Tongue (tissue), 2 donors: Measurements from ENCODE around the gene FAM83C. TPM values are rescaled to one million over a fixed set of nuclear protein-coding genes. Genes with fewer than 3 reads are reported as not detected.

Experiments
- DNase-seq: peaks from one replicate; pipeline ENCODE4 v3.0.0-alpha.2; 2015
- total RNA-seq: library from RNA; depleted of rRNA; stranded (reverse); fragments of >200 nt; gene quantifications from one replicate; pipeline ENCODE4 v1.2.3, GENCODE V29; 2014

The FAM83C gene
- total RNA-seq, 1 donor from 2014 or later = 2.2 TPM

DNA sequence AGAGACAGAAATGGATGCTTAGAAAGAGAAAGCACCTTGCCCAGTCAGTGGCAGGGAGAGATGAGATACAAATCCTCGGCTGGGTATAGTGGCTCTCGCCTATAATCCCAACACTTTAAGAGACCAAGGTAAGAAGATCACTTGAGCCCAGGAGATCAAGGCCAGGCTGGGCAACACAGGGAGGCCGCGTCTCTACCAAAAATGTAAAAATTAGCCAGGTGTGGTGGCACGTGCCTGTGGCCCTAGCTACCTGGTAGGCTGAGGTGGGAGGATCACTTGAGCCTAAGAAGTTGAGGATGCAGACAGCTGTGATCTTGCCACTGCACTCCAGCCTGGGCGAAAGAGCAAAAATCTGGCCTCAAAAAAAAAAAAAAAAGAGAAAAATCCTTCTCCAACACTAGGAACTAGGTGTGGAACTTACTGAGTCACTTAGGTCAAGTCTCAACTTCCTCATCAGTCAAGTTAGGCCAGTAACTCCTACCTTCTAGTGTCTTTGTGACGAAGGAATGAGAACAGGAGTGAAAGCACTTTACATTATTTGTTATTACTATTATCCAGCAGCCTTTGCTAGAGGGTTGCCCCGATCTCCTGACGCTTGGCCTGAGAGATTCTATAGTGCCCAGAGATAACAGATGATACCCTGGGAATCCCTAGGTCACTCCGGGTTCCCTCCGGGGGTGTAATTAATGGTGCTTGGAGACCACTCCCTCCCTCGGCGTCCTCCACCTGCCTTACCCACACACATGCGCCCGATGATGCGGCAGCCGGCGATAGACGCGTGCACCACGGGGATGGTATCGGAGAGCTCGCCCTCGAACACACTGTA lies 8.6 kb downstream of the FAM83C start:
- no peak for DNase-seq

DNA sequence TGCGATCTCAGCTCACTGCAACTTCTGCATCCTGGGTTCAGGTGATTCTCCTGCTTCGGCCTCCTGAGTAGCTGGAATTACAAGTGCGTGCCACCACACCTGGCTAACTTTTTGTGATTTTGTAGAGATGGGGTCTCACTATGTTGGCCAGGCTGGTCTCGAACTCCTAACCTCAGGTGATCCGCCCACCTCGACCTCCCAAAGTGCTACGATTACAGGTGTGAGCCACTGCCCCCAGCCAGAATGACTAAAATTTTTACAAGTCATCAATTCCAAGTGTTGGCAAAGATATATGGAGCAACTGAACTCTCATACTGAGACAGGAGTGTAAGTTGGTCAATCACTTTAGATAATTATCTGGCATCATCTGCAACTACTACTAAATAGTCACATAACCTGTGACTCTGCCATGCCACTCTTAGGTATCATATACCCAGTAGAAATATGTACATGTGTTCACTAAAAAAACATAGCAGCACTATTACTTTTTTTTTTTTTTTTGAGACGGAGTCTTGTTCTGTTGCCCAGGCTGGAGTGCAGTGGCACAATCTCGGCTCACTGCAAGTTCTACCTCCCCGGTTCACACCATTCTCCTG lies 10.6 kb downstream of the FAM83C start:
- DNase-seq = no peak

DNA sequence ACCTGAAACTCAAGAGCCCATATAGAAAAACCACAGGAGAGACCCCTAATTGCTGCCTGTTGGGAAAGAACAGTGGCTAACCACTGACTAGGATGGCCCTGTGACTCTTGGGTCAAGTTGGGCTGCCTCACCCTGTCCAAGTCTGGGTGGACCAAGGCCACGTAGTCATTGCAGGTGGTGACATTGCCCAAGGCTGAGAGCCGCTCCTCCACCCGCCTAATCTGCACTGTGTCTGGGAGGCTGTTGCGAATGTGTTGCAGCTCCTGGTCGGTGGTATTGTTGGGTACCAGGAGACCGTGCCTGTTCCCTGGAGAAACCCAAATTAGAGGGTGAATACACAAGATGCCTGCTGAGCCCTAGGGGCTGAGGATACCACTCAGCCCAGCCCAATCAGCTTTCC lies 11.7 kb downstream of the FAM83C start:
- DNase-seq = no peak

DNA sequence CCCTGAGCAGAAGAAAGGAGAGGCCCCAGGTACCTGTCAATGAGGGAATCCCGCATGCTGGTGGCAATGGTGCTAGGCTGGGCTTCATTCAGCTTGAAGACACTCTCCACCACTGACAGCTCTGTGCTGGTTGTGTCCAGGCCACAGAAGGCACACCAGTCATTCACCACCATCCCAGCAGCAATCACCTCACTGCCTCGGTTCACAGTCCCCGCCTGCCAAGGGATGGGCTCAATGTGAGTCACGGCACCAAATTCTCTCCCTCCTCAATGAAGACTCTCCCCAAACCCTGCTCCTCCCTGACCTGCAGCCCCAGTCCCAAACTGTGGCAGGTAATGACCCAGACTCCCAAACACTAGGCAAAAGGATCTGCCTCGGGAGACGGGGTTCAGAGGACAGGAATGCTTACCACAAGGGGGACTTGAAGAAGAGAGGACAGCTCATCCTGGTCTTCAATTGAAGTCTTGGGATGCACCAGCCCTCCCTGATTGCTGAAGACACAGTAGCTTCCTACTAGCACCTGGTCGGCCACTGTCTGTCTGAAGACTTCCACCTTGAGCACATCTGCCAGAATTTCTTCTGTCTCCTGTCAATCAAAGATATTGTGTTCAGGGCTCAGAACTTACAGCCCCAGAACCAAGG lies 12.6 kb downstream of the FAM83C start:
- no peak for DNase-seq

DNA sequence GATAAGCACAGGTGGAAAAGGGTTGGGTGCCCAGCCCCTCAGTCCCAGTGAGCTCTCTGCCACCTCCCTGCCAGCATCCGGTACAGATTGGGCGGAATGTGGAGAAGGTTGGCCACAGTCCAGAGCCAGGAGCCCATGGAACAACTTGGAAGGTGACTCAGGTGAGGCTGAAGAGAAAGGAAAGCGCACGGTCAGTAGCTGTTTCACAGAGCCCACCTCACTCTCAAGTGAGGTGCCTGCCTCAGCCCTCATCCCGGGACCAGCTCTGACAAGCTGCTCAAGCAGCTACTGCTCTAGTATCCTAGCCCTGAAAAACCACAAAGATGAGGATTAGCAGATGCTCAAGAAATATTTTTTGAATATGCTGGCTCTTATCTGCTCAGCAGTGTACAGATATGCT lies 13.2 kb downstream of the FAM83C start:
- DNase-seq = no peak

DNA sequence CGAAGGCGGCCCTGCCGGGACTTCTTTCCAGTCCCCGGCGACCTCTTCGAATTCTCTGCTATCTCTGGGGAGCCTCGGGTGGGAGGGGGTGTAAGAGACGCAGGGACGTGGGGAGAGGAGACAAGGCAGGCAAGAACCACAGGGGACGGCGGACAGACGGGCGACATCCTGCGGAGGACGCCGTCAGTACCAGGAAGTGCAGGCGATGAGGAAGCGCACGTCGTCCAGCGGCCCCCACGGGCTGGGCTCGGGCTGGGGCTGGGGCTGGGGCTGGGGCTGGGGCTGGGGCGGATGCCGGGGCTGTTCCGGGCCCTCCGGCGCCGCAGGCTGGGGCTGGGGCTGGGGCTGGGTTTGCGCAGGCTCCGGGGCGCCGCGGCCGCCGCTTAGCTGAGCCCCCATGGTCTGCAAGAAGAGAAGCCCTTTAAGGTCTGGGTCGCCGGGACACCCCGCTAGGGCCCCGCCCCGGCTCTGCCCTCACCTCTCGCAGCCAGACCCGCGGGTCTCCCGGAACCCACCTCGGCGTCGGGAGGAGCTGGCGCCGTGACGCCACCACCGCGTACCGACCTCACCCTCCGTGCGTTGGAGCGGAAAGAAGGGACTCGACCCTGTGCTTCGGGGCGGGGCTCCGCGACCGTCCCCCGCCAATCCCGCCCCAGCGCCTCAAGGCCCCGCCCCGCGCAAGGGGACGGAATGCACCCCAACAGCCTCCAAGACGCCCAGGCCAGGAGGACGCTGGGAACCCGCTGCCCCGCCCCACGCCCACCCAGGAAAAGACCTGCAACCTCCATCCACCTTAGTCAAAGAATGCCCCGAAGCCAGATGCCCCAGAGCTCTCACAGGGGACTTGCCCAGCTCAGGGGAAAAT lies 14.5 kb downstream of the FAM83C start, which contains the start of gene MMP24OS:
TSS of gene MMP24OS (minus strand) at position 592 of the 865 bp plus-strand sequence. CDS start at position 399, 193 bp downstream.
- DNase-seq = peak; percentile 93

DNA sequence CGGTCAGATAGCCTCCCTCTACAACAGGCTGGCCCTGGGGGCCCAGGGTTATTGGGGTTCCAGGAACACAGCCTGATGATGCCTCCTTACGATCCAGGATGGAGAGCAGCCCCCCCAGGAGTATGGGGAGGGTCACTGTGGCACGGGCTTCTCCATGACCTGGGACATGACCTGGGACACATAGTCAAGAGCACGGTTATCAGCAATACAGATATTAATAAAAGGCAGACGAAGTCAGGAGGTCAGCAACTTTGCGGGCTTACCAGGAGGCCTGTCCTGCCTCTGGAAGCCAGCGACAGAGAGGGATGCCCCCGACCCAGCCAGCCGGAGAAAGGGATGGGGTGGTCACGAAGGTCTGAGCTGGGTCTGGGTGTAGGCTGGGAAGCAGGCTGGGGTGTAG lies 15.1 kb downstream of the FAM83C start:
- DNase-seq = no peak

DNA sequence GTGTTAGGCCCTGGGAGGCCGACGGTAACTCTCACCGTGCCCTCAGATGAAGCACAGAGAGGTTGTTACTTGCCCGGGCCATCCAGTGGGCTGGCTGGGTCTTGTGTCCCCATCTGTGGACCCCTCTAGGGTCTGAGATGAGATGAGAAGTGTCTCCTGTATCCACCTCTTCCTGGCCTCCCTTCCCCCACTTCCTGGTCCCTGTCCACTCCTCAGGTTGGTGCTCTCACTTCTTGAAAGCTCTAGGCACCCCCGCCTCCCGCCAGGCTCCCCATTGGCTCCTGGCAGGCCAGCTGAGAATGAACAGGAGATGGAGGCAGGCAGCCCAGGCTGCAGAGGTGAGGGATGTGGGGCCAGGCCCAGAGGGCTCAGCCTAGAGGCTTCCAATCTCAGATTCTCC lies 15.8 kb downstream of the FAM83C start:
- DNase-seq = no peak

DNA sequence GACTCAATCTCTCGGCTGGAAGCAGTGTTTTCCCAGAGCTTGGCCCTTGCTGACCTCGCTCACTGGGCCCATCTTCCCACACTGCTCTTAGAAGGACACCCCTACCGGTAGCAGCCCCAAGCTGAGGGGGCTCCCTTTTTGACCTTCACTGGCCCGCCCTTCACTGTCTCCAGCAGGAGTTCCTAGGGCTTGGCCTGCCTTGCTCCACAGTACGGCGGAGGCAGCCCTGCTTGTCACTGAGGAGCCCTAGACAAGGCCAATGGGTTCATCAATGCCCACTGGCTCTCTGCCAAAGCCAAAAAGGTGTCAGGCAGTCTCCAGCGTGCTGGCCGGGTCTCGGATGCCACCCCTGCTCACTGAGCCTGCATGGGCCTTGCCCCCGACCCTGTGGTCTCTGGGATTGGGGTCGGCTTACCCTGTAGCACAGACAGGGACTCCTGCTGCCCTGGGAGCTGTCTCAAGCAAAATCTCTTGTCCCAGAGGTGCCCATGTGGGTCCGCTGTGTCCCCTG lies 16.4 kb downstream of the FAM83C start:
- DNase-seq = no peak

DNA sequence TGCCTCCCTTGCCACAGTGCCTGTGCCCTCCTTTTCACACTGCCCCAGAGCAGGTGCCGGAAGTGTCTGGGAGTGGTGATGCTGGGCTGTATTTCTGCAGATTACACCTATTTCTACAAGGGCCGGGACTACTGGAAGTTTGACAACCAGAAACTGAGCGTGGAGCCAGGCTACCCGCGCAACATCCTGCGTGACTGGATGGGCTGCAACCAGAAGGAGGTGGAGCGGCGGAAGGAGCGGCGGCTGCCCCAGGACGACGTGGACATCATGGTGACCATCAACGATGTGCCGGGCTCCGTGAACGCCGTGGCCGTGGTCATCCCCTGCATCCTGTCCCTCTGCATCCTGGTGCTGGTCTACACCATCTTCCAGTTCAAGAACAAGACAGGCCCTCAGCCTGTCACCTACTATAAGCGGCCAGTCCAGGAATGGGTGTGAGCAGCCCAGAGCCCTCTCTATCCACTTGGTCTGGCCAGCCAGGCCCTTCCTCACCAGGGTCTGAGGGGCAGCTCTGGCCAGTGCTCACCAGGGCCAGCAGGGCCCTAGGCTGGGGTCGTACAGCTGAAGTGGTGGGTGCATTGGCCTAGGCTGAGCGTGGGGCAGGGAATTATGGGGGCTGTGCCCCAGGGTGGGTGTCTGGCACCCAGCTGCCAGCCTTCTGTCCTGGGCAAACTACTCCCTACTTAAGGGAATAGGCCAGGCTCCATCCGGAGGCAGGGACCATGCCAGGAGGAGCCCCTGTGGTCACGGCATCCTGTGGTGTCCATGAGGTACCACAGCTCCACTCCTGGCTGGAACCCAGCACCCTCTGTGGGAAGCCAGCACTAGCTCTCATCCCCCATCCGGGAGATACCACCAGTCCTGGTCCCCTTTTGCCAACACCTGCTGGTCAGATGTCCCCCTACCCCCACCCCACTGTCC lies 17.8 kb downstream of the FAM83C start:
- DNase-seq = no peak

DNA sequence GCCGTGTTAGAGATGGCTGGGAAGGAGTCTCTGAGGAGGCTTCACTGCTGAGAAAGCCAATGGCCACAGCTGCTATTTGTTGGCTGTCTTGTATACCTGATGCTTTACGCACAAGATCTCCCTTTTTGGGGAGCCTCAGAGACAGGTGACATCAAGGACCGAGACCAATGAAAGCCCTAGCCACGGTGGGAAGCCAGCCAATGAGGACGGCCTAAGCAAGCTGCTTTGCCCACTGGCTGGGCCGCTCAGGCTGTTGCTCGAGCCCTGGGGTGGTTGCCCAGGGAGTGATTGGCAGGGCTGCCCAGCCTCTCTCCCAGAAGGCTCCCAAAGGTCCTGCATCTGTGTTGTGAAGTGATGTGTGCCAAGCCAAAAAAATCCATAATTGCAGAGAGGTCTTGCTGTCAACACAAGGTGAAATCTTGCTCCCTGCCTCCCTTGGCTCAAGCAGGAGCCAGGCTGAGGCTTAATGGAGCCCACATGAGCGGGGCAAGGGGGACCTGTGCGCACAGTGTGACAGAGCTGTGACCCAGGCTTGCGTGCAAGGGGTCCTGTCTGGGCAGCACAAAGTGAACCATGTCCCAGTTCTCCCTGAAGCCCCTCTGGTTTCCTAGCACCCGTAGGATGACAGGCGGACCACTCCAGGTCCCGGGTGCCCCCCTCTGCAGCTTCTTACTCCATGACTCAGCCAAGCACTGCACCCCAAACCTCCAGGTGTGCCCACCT lies 18.6 kb downstream of the FAM83C start:
- no peak for DNase-seq

DNA sequence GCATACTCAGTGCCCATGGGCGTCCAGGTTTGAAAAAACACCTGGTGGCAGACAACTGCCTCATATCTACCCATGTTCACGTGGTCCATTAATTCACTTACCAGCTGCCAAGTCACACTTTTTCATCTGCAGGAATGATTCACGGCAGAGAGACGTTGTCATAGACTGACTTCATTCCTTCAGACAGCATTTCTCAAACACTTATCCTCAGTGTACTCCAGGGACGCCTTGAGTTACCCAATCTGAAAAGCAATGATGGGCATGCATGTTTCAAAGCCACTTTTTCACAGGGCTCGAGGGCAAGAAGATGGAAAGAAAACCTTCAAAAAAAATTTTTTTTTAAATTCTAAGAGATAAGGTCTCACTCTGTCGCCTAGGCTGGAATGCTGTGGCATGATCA lies 20.3 kb downstream of the FAM83C start:
- no peak for DNase-seq

DNA sequence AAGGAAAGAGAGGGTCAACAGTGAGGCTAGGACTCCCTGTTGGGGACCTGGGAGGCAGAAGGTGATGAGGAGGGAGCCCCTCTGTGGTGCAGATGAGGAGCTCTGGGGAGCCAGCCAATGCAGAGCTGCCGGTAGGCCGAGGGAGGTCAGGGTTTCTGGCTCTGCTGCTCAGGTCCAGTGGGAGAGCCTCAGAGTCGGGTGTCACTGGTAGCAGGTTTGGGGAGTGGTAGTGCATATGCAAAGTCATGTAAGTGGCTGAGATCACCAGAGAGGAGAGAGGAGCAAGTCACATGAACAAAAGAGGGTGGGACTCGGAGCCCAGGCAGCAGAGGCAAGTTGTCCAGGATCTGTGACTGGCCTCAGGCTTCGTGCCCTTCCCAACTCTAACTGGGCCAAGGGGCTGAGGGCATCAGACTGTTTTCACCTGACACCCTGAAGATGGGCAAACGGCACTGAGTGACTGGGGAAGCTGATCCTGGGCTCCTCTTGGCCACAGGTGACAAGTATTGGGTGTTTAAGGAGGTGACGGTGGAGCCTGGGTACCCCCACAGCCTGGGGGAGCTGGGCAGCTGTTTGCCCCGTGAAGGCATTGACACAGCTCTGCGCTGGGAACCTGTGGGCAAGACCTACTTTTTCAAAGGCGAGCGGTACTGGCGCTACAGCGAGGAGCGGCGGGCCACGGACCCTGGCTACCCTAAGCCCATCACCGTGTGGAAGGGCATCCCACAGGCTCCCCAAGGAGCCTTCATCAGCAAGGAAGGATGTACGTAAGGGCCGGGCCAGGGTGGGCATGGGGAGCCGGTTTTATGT lies 20.9 kb downstream of the FAM83C start:
- no peak for DNase-seq

DNA sequence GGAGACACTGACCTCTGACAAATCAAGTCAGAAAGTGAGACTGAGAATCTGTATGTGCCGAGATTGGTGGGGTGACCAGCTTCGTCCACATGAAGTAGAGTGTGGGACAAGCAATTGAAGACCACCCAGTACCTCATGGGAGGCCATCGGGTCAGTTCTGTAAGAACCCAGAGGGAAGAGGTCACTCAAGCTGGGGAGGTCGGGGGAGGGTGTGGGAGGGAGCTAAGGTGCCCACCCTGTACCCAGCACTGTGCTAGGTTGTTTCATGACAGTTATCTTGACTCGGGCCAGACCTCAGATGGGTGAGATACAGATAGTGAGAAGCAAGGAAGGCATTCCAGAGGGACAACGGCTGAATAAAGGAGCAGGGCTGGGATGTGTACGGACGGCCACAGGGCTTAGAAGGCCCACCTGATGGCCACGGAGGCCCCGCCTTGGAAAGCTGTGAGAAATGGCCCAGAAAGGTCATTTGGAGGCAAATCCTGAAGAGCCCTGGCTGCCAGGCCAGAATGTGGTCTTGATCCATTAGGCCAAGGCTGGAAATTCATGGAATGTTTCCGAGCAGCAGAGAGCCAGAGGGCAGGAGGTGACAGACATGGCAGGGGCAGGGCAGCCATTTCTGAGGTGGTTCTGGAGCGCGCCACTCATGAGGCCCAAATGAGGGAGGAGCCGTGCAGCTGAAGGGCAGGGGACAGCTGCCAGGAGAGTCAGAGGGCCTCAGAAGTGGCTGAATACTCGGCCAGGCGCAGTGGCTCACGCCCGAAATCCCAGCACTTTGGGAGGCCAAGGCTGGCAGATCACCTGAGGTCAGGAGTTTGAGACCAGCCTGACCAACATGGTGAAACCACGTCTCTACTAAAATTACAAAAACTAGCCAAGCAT lies 22.0 kb downstream of the FAM83C start:
- DNase-seq = no peak

DNA sequence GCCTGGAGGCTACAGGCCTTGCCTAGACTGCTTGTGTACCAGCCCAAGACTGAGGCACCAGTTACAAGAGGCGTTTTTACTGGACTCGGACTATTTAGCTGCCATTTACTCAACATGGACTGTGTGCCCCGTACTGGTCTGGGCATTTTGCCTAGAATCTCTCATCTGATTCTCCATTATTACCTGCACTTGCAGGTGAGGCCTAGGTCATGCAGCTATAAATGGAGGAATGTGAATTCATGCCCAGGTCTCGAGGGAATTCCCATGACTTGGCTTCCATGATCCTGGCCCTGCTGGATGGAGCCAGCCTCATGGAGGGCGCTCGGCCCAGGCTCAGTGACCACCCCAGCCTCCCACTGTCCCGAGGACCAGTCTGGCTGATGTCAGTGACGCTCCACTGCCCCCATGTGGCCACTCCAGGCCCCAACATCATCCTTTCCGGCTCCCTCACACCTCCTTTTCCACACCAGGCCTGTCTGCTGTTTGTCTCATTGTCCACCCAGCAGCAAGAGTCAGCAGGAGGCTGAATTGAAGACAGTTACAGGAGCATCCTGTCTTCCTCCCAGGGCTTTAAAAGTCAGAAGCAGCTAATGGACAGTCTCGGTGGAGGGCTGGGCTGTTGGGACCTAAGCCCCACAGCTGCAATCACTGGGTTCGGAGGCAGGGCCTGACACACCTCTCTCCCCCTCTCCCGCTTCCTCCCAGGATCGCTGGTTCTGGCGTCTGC lies 23.0 kb downstream of the FAM83C start:
- DNase-seq = peak; percentile 66

DNA sequence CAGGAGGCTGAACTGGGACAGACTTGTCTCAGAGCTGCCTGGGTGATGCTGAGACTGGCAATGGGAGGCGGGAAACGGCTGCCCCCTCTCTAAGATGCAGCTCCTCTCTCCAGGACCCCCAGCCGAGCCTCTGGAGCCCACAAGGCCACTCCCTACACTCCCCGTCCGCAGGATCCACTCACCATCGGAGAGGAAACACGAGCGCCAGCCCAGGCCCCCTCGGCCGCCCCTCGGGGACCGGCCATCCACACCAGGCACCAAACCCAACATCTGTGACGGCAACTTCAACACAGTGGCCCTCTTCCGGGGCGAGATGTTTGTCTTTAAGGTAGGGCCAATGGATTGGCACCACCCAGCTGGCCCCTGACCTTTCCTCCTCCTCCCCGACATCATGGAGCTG lies 25.1 kb downstream of the FAM83C start:
- no peak for DNase-seq

DNA sequence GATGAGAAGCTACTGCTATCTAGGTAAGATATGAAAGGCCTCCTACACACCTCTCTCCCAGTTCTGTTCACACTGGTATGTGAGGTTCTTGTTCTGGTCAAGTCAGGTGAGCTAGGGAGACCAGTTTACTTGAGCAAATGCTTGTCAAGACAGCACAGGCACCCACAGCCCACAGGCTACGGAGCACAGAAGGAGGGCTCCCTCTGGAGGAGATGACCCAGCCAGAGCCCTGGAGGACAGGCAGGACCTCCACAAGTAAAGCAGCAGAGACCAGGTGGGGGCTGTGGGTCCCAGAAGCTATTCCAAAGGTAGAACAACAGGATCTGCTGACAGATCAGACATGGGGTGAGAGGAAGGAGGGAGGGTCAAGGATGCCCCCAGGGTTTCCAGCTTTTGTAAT lies 27.5 kb downstream of the FAM83C start:
- DNase-seq = no peak
